Keratinocyte (primary cell): ENCODE data around the gene SDK2. TPM values are rescaled to one million over a fixed set of nuclear protein-coding genes. Genes with fewer than 3 reads are reported as not detected.

ENCODE experiments used
- DNase-seq: peaks from one replicate; pipeline ENCODE4 v3.0.0-alpha.2; 2011; ENCODE audit warnings: low read depth, missing footprints, low spot score
- FAIRE-seq: peaks from 2 replicates; lab custom pipeline; 2011; peaks lifted over from hg19 to GRCh38; lab: Jason Lieb, UNC
- H2AFZ ChIP-seq: 2 replicates; pipeline ENCODE4 v1.6.0; 2012; ENCODE audit warnings: low read length, control low read depth, inconsistent platforms; ENCODE audit not compliant: control insufficient read depth
- H3K27ac ChIP-seq: 2 replicates; pipeline ENCODE4 v1.5.1; 2011; ENCODE audit warnings: low read length; ENCODE audit not compliant: control insufficient read depth, insufficient read depth
- H3K27me3 ChIP-seq: 3 replicates; pipeline ENCODE4 v1.6.0; 2011; ENCODE audit warnings: low read length; ENCODE audit not compliant: control insufficient read depth, insufficient read depth; ENCODE audit errors: extremely low read depth
- H3K36me3 ChIP-seq, 2 experiments: 2 replicates in 1 of 2; 3 replicates in 1 of 2; pipeline ENCODE4 v1.5.1; 2011; ENCODE audit warnings: low read length in 2 of 2, mild to moderate bottlenecking in 1 of 2; ENCODE audit not compliant: control insufficient read depth in 2 of 2, insufficient read depth in 2 of 2; ENCODE audit errors: extremely low read depth in 1 of 2
- H3K4me1 ChIP-seq: 3 replicates; pipeline ENCODE4 v1.5.1; 2011; ENCODE audit warnings: low read length; ENCODE audit not compliant: control insufficient read depth, insufficient read depth; ENCODE audit errors: extremely low read depth
- H3K4me2 ChIP-seq: 3 replicates; pipeline ENCODE4 v1.6.0; 2011; ENCODE audit warnings: low read depth, low read length; ENCODE audit not compliant: control insufficient read depth, insufficient read depth; ENCODE audit errors: extremely low read depth
- H3K4me3 ChIP-seq, 3 experiments: fragments of 200-600 bp in 1 of 3; sonication (generic) in 1 of 3; 2 replicates in 2 of 3; 3 replicates in 1 of 3; pipeline ENCODE4 v1.5.1; 2011 to 2016; ENCODE audit warnings: low read length in 3 of 3, mild to moderate bottlenecking in 3 of 3, control low read depth in 2 of 3, inconsistent platforms in 1 of 3, low read depth in 1 of 3, mixed read lengths in 1 of 3, mixed run types in 1 of 3, moderate library complexity in 1 of 3; ENCODE audit not compliant: control insufficient read depth in 2 of 3, insufficient read depth in 2 of 3; ENCODE audit errors: extremely low read depth in 1 of 3
- H3K79me2 ChIP-seq: 2 replicates; pipeline ENCODE4 v1.6.0; 2012; ENCODE audit warnings: low read length; ENCODE audit not compliant: control insufficient read depth, insufficient read depth
- H3K9ac ChIP-seq: 3 replicates; pipeline ENCODE4 v1.6.0; 2011; ENCODE audit warnings: low read length; ENCODE audit not compliant: control insufficient read depth, insufficient read depth; ENCODE audit errors: extremely low read depth
- H3K9me1 ChIP-seq: 3 replicates; pipeline ENCODE4 v1.6.0; 2011; ENCODE audit warnings: low read length; ENCODE audit not compliant: control insufficient read depth, insufficient read depth; ENCODE audit errors: extremely low read depth
- H3K9me3 ChIP-seq: 2 replicates; pipeline ENCODE4 v1.5.1; 2012; ENCODE audit warnings: low read depth, low read length; ENCODE audit not compliant: control insufficient read depth
- H4K20me1 ChIP-seq: 3 replicates; pipeline ENCODE4 v1.6.0; 2011; ENCODE audit warnings: low read length; ENCODE audit not compliant: control insufficient read depth, insufficient read depth; ENCODE audit errors: extremely low read depth
- EZH2 ChIP-seq: IDR thresholded peaks from one replicate; pipeline ENCODE4 v1.6.1; 2012; ENCODE audit warnings: inconsistent platforms, mild to moderate bottlenecking, low read length, moderate library complexity
- dilution Hi-C: fragments of 300-500 bp; cut with MboI; formaldehyde crosslinking; loops from one replicate; pipeline ENCODE4 v1.7.0; 2020; ENCODE audit warnings: low sequenced_read_pairs; ENCODE audit not compliant: extremely low pct_ligation_motif_present
- polyA plus RNA-seq, 5 experiments: library from polyadenylated mRNA; depleted of rRNA in 3 of 5; stranded (reverse) in 3 of 5; stranded (forward) in 1 of 5; unstranded in 1 of 5; fragments of >200 nt; gene quantifications; 1 replicate in 1 of 5; 2 replicates in 3 of 5; 3 replicates in 1 of 5; pipeline versions ENCODE4 v1.2.1 to v1.2.3, GENCODE V29; 2011 to 2012; ENCODE audit warnings: missing spikeins in 2 of 5, low read depth in 1 of 5, low replicate concordance in 1 of 5
- TF ChIP-seq, protein P1 (sequence below), 3 experiments: IDR thresholded peaks in 1 of 3; conservative IDR thresholded peaks in 1 of 3; optimal IDR thresholded peaks in 1 of 3; 2 replicates in 2 of 3; 3 replicates in 1 of 3; pipeline versions ENCODE3 to v1.5.1; 2011; ENCODE audit warnings: low read length in 3 of 3, mild to moderate bottlenecking in 3 of 3, moderate library complexity in 2 of 3, control low read depth in 1 of 3, inconsistent platforms in 1 of 3; ENCODE audit not compliant: insufficient read depth in 2 of 3; ENCODE audit errors: extremely low read depth in 1 of 3

SDK2 gene
- polyA plus RNA-seq, 1 donor (not counting 4 experiments of a cell fraction or from before 2014, with no cell fraction given) = 1.8 TPM

- H4K20me1 ChIP-seq = no peaks in the 10 kb centered on the region
- H3K9me1 ChIP-seq = no peaks in the 10 kb centered on the region
- peaks cover 7% of the 10 kb centered on the region for H3K9me3 ChIP-seq
- no peak for DNase-seq
- H3K4me3 ChIP-seq = no peak overlapping the region
- H3K9ac ChIP-seq = no peak overlapping the region
- peaks cover 3% of the 10 kb centered on the region for H3K27me3 ChIP-seq
- H3K36me3 ChIP-seq = no peaks in the 10 kb centered on the region
- no peaks in the 10 kb centered on the region for H3K4me1 ChIP-seq
- H2AFZ ChIP-seq = no peak overlapping the region
- no peak for TF ChIP-seq EZH2
- TF ChIP-seq, protein P1, sequence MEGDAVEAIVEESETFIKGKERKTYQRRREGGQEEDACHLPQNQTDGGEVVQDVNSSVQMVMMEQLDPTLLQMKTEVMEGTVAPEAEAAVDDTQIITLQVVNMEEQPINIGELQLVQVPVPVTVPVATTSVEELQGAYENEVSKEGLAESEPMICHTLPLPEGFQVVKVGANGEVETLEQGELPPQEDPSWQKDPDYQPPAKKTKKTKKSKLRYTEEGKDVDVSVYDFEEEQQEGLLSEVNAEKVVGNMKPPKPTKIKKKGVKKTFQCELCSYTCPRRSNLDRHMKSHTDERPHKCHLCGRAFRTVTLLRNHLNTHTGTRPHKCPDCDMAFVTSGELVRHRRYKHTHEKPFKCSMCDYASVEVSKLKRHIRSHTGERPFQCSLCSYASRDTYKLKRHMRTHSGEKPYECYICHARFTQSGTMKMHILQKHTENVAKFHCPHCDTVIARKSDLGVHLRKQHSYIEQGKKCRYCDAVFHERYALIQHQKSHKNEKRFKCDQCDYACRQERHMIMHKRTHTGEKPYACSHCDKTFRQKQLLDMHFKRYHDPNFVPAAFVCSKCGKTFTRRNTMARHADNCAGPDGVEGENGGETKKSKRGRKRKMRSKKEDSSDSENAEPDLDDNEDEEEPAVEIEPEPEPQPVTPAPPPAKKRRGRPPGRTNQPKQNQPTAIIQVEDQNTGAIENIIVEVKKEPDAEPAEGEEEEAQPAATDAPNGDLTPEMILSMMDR (optimal IDR thresholded peaks at IDR 0.05 in 1 of 3, IDR thresholded peaks at IDR 0.05 in 1 of 3, conservative IDR thresholded peaks at IDR 0.05 in 1 of 3; ENCODE audit: extremely low read depth in 1 of 3, insufficient read depth in 2 of 3, low read length in 3 of 3) = no peak
- no peak overlapping the region for H3K27ac ChIP-seq
- FAIRE-seq = no peak
- no peaks in the 10 kb centered on the region for H3K79me2 ChIP-seq
- H3K4me2 ChIP-seq = no peak overlapping the region
- dilution Hi-C loops = no loop called here
Measured at GRCh38 chr17:73482251-73482716, 162.0 kb downstream of the SDK2 start.

DNA sequence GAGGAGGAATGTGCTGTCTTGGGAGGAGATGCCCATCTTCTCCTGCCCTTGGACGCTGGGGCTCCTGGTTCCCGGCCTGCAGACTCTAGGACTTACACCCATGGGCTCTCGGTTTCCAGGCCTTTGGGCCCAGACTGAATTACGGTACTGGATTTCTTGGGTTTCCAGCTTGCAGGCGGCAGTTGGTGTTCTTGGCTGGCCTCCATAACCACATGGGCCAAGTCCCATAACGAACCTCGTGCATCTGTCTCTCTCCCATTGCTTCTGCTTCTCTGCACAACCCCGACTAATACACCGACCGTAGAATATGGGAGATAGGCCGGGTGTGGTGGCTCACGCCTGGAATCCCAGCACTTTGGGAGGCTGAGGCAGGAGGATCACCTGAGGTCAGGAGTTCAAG lies 162.6 kb downstream of the SDK2 start:
- H3K4me1 ChIP-seq = no peaks in the 10 kb centered on the region
- dilution Hi-C loops = no loop called here
- H3K4me2 ChIP-seq = no peak overlapping the region
- TF ChIP-seq EZH2 = no peak
- no peak overlapping the region for H2AFZ ChIP-seq
- no peaks in the 10 kb centered on the region for H3K79me2 ChIP-seq
- FAIRE-seq (no peak), DNase-seq (no peak)
- no peaks in the 10 kb centered on the region for H3K9me1 ChIP-seq
- no peaks in the 10 kb centered on the region for H3K36me3 ChIP-seq
- H3K9ac ChIP-seq = no peak overlapping the region
- no peak overlapping the region for H3K27ac ChIP-seq
- no peak overlapping the region for H3K4me3 ChIP-seq
- peaks cover 7% of the 10 kb centered on the region for H3K27me3 ChIP-seq
- no peaks in the 10 kb centered on the region for H4K20me1 ChIP-seq
- peaks cover 7% of the 10 kb centered on the region for H3K9me3 ChIP-seq

DNA sequence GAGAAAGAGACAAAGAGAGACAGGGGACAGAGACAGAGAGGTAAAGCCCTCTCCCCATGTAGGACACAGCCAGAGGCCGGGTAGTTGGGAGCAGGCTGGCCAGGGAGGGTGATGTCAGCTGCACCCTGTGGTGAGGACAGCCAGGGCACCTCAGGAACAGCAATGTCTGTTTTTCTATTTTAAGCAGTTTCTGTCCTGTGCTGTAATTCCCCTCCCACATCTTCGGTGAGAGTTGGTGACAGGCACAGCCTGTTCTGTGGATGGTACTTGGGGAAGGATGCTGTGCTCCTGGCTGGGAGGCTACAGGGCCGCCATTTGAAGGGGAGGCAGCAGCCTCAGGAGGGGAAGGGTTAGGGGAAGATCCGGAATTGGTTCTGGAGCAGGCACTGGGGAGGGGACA lies 163.5 kb downstream of the SDK2 start:
- dilution Hi-C loops = no loop called here
- H3K4me1 ChIP-seq = no peaks in the 10 kb centered on the region
- no peak for TF ChIP-seq EZH2
- TF ChIP-seq, protein P1 (optimal IDR thresholded peaks at IDR 0.05 in 1 of 3, IDR thresholded peaks at IDR 0.05 in 1 of 3, conservative IDR thresholded peaks at IDR 0.05 in 1 of 3; ENCODE audit: extremely low read depth in 1 of 3, insufficient read depth in 2 of 3, low read length in 3 of 3) = no peak
- no peak overlapping the region for H2AFZ ChIP-seq
- no peak overlapping the region for H3K4me3 ChIP-seq
- peaks cover 7% of the 10 kb centered on the region for H3K27me3 ChIP-seq
- H3K9ac ChIP-seq = no peak overlapping the region
- H3K4me2 ChIP-seq = no peak overlapping the region
- no peaks in the 10 kb centered on the region for H3K9me1 ChIP-seq
- no peak overlapping the region for H3K27ac ChIP-seq
- H3K9me3 ChIP-seq = peaks cover 6% of the 10 kb centered on the region
- no peaks in the 10 kb centered on the region for H4K20me1 ChIP-seq
- DNase-seq (no peak), FAIRE-seq (no peak)
- H3K79me2 ChIP-seq = no peaks in the 10 kb centered on the region
- H3K36me3 ChIP-seq = no peaks in the 10 kb centered on the region
